IMR-90 (cell line): ENCODE data around the gene PNMA8A.

Experiments
- CHD1 ChIP-seq: IDR thresholded peaks from 2 replicates; pipeline ENCODE4 v1.6.1; 2012; ENCODE audit warnings: low read depth, low read length, improper control_type of control experiment
- POLR2A ChIP-seq: IDR thresholded peaks from 2 replicates; pipeline ENCODE4 v1.6.1; 2012; ENCODE audit warnings: mild to moderate bottlenecking, low read depth, low read length
- RAD21 ChIP-seq: IDR thresholded peaks from 2 replicates; pipeline ENCODE4 v1.6.1; 2012; ENCODE audit warnings: low read length, improper control_type of control experiment
- SMC3 ChIP-seq: fragments of 150-350 bp; IDR thresholded peaks from 2 replicates; pipeline ENCODE4 v1.6.1; 2016; ENCODE audit warnings: low read depth, mild to moderate bottlenecking, antibody characterized with exemption, low read length, moderate library complexity
- TF ChIP-seq, protein P1 (sequence below): conservative IDR thresholded peaks from 2 replicates; pipeline ENCODE4 v1.5.1; 2012; ENCODE audit warnings: mild to moderate bottlenecking, low read depth, low read length, improper control_type of control experiment

DNA sequence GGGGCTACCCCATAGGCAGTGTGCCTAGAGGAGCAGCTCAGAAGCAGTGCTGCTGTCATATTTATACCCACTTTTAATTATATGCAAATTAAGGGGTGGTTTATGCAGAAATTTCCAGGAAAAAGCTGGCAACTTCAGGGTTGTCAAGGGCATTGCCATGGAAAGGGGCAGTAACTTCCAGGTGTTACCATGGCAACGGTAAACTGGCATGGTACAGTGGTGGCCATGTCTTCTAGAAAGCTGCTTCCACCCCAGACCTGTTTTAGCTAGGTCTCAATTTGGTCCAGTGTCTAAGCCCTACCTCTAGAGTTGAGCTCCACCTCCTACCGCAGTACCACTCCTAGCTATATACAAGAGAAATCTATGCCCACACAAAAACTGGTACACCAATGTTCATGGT lies 11.3 kb downstream of the PNMA8A start:
- TF ChIP-seq SMC3 (no peak), CHD1 (no peak), POLR2A (no peak), RAD21 (no peak)
- TF ChIP-seq, protein P1, sequence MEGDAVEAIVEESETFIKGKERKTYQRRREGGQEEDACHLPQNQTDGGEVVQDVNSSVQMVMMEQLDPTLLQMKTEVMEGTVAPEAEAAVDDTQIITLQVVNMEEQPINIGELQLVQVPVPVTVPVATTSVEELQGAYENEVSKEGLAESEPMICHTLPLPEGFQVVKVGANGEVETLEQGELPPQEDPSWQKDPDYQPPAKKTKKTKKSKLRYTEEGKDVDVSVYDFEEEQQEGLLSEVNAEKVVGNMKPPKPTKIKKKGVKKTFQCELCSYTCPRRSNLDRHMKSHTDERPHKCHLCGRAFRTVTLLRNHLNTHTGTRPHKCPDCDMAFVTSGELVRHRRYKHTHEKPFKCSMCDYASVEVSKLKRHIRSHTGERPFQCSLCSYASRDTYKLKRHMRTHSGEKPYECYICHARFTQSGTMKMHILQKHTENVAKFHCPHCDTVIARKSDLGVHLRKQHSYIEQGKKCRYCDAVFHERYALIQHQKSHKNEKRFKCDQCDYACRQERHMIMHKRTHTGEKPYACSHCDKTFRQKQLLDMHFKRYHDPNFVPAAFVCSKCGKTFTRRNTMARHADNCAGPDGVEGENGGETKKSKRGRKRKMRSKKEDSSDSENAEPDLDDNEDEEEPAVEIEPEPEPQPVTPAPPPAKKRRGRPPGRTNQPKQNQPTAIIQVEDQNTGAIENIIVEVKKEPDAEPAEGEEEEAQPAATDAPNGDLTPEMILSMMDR = no peak
